Measurements from ENCODE around the gene ATAD3C.
"Not testable (repeated sequence)": the region's sequence is repeated elsewhere in the genome, so short reads cannot be mapped to it uniquely, and the experiment has no call there.

GRCh38 chr1:1512425-1512824, 62.9 kb downstream of the ATAD3C start:
- TF ChIP-seq ZNF221 (tag by site-specific recombination; IDR thresholded peaks at IDR 0.05; ENCODE audit: borderline replicate concordance); ZBTB1 (tag by site-specific recombination; IDR thresholded peaks at IDR 0.05); ZNF670 (tag by site-specific recombination; IDR thresholded peaks at IDR 0.05; ENCODE audit: low read depth); ZNF692 (tag by site-specific recombination; IDR thresholded peaks at IDR 0.05): not testable (repeated sequence)
- TF ChIP-seq, protein P1, sequence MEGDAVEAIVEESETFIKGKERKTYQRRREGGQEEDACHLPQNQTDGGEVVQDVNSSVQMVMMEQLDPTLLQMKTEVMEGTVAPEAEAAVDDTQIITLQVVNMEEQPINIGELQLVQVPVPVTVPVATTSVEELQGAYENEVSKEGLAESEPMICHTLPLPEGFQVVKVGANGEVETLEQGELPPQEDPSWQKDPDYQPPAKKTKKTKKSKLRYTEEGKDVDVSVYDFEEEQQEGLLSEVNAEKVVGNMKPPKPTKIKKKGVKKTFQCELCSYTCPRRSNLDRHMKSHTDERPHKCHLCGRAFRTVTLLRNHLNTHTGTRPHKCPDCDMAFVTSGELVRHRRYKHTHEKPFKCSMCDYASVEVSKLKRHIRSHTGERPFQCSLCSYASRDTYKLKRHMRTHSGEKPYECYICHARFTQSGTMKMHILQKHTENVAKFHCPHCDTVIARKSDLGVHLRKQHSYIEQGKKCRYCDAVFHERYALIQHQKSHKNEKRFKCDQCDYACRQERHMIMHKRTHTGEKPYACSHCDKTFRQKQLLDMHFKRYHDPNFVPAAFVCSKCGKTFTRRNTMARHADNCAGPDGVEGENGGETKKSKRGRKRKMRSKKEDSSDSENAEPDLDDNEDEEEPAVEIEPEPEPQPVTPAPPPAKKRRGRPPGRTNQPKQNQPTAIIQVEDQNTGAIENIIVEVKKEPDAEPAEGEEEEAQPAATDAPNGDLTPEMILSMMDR (tag by site-specific recombination; IDR thresholded peaks at IDR 0.05): not testable (repeated sequence)

Data from HEK293 (cell line).